Adipocyte (in vitro differentiated cells): ENCODE data around the gene FIG4.
"Not testable (repeated sequence)": the region's sequence is repeated elsewhere in the genome, so short reads cannot be mapped to it uniquely, and the experiment has no call there.

ENCODE experiments used
- DNase-seq: peaks from one replicate; pipeline ENCODE4 v3.0.0-alpha.2; 2015; ENCODE audit warnings: low read depth
- H3K27me3 ChIP-seq: replicated peaks from 2 replicates; pipeline ENCODE4 v1.7.0; 2013; ENCODE audit warnings: mild to moderate bottlenecking, low read length, moderate library complexity; ENCODE audit not compliant: control insufficient read depth, insufficient read depth
- H3K36me3 ChIP-seq: 2 replicates; pipeline ENCODE4 v1.7.0; 2013; ENCODE audit warnings: low read length, mild to moderate bottlenecking, moderate library complexity; ENCODE audit not compliant: control insufficient read depth, insufficient read depth, severe bottlenecking
- H3K4me1 ChIP-seq: 2 replicates; pipeline ENCODE4 v1.7.0; 2013; ENCODE audit warnings: mild to moderate bottlenecking, low read length, moderate library complexity; ENCODE audit not compliant: control insufficient read depth, insufficient read depth
- H3K4me3 ChIP-seq: 2 replicates; pipeline ENCODE4 v1.7.0; 2013; ENCODE audit warnings: mild to moderate bottlenecking, low read length, moderate library complexity
- H3K9ac ChIP-seq: 2 replicates; pipeline ENCODE4 v1.7.0; 2013; ENCODE audit warnings: mild to moderate bottlenecking, low read length, moderate library complexity
- H3K9me3 ChIP-seq: 2 replicates; pipeline ENCODE4 v1.7.0; 2013; ENCODE audit warnings: mild to moderate bottlenecking, low read length, moderate library complexity; ENCODE audit not compliant: control insufficient read depth

Gene FIG4

GRCh38 chr6:109705258-109705657 lies 14.2 kb downstream of the FIG4 start:
- peak; percentile 96 for DNase-seq
- no peaks in the 10 kb centered on the region for H3K36me3 ChIP-seq
- no peaks in the 10 kb centered on the region for H3K27me3 ChIP-seq
- no peak overlapping the region for H3K9ac ChIP-seq
- H3K4me1 ChIP-seq = peaks cover 11% of the 10 kb centered on the region
- H3K4me3 ChIP-seq = no peak overlapping the region
- no peaks in the 10 kb centered on the region for H3K9me3 ChIP-seq

GRCh38 chr6:109706513-109706912 lies 15.4 kb downstream of the FIG4 start:
- H3K9ac ChIP-seq = no peak overlapping the region

GRCh38 chr6:109708099-109708498 lies 17.0 kb downstream of the FIG4 start:
- not testable (repeated sequence) for DNase-seq, H3K4me1 ChIP-seq, H3K4me3 ChIP-seq, H3K27me3 ChIP-seq, H3K36me3 ChIP-seq, H3K9ac ChIP-seq, H3K9me3 ChIP-seq

More at GRCh38 chr6:109706513-109706912, 15.4 kb downstream of the FIG4 start:
- H3K4me1 ChIP-seq = peaks cover 9% of the 10 kb centered on the region
- no peak overlapping the region for H3K4me3 ChIP-seq
- H3K9me3 ChIP-seq = no peaks in the 10 kb centered on the region
- H3K36me3 ChIP-seq = no peaks in the 10 kb centered on the region
- no peaks in the 10 kb centered on the region for H3K27me3 ChIP-seq
- no peak for DNase-seq

GRCh38 chr6:109713097-109713496 lies 22.0 kb downstream of the FIG4 start:
- no peaks in the 10 kb centered on the region for H3K36me3 ChIP-seq

GRCh38 chr6:109714166-109714565 lies 23.1 kb downstream of the FIG4 start:
- Histone ChIP-seq H3K4me3 (no peak overlapping the region), H3K9me3 (peaks cover 3% of the 10 kb centered on the region), H3K4me1 (peaks cover 9% of the 10 kb centered on the region), H3K36me3 (no peaks in the 10 kb centered on the region), H3K27me3 (no peaks in the 10 kb centered on the region), H3K9ac (no peak overlapping the region)
- no peak for DNase-seq

More at GRCh38 chr6:109713097-109713496, 22.0 kb downstream of the FIG4 start:
- Histone ChIP-seq H3K4me1 (peaks cover 9% of the 10 kb centered on the region), H3K4me3 (no peak overlapping the region), H3K9ac (no peak overlapping the region), H3K27me3 (no peaks in the 10 kb centered on the region), H3K9me3 (peaks cover 3% of the 10 kb centered on the region)
- no peak for DNase-seq

- H3K27me3 ChIP-seq = no peaks in the 10 kb centered on the region
Measured at GRCh38 chr6:109714611-109715010, 23.5 kb downstream of the FIG4 start.

GRCh38 chr6:109715616-109716015 lies 24.5 kb downstream of the FIG4 start:
- Histone ChIP-seq H3K9ac (no peak overlapping the region), H3K36me3 (no peaks in the 10 kb centered on the region), H3K4me1 (peaks cover 9% of the 10 kb centered on the region), H3K4me3 (no peak overlapping the region), H3K9me3 (peaks cover 3% of the 10 kb centered on the region), H3K27me3 (no peaks in the 10 kb centered on the region)
- DNase-seq = peak; percentile 43

More at GRCh38 chr6:109714611-109715010, 23.5 kb downstream of the FIG4 start:
- Histone ChIP-seq H3K9ac (no peak overlapping the region), H3K4me1 (peaks cover 9% of the 10 kb centered on the region), H3K4me3 (no peak overlapping the region), H3K36me3 (no peaks in the 10 kb centered on the region), H3K9me3 (peaks cover 3% of the 10 kb centered on the region)
- DNase-seq = no peak

GRCh38 chr6:109717971-109718370 lies 26.9 kb downstream of the FIG4 start:
- no peak for DNase-seq
- Histone ChIP-seq H3K9ac (no peak overlapping the region), H3K36me3 (peaks cover 8% of the 10 kb centered on the region), H3K27me3 (no peaks in the 10 kb centered on the region), H3K4me1 (peaks cover 13% of the 10 kb centered on the region), H3K9me3 (no peaks in the 10 kb centered on the region), H3K4me3 (no peak overlapping the region)

GRCh38 chr6:109718991-109719390 lies 27.9 kb downstream of the FIG4 start:
- Histone ChIP-seq H3K27me3 (no peaks in the 10 kb centered on the region), H3K9ac (no peak overlapping the region), H3K9me3 (no peaks in the 10 kb centered on the region)

GRCh38 chr6:109720311-109720710 lies 29.2 kb downstream of the FIG4 start:
- DNase-seq = peak; percentile 35
- no peak overlapping the region for H3K9ac ChIP-seq
- H3K9me3 ChIP-seq = no peaks in the 10 kb centered on the region
- peaks cover 16% of the 10 kb centered on the region for H3K4me1 ChIP-seq
- no peak overlapping the region for H3K4me3 ChIP-seq
- H3K36me3 ChIP-seq = peaks cover 8% of the 10 kb centered on the region
- H3K27me3 ChIP-seq = no peaks in the 10 kb centered on the region

More at GRCh38 chr6:109718991-109719390, 27.9 kb downstream of the FIG4 start:
- peaks cover 13% of the 10 kb centered on the region for H3K4me1 ChIP-seq
- H3K4me3 ChIP-seq = no peak overlapping the region
- peaks cover 8% of the 10 kb centered on the region for H3K36me3 ChIP-seq
- DNase-seq = no peak

- Histone ChIP-seq H3K4me3 (no peak overlapping the region), H3K36me3 (peaks cover 8% of the 10 kb centered on the region), H3K4me1 (peaks cover 7% of the 10 kb centered on the region), H3K27me3 (no peaks in the 10 kb centered on the region), H3K9ac (no peak overlapping the region), H3K9me3 (no peaks in the 10 kb centered on the region)
- no peak for DNase-seq
Measured at GRCh38 chr6:109722011-109722410, 30.9 kb downstream of the FIG4 start.

GRCh38 chr6:109722564-109723254 lies 31.6 kb downstream of the FIG4 start:
- Histone ChIP-seq H3K9me3 (no peaks in the 10 kb centered on the region), H3K4me1 (peaks cover 7% of the 10 kb centered on the region), H3K9ac (no peak overlapping the region), H3K4me3 (no peak overlapping the region), H3K36me3 (peaks cover 8% of the 10 kb centered on the region), H3K27me3 (no peaks in the 10 kb centered on the region)
- DNase-seq = no peak
